ENCODE measurements around the gene PRKAA2.
"Not testable (repeated sequence)": the region's sequence is repeated elsewhere in the genome, so short reads cannot be mapped to it uniquely, and the experiment has no call there.

Gene PRKAA2

DNA sequence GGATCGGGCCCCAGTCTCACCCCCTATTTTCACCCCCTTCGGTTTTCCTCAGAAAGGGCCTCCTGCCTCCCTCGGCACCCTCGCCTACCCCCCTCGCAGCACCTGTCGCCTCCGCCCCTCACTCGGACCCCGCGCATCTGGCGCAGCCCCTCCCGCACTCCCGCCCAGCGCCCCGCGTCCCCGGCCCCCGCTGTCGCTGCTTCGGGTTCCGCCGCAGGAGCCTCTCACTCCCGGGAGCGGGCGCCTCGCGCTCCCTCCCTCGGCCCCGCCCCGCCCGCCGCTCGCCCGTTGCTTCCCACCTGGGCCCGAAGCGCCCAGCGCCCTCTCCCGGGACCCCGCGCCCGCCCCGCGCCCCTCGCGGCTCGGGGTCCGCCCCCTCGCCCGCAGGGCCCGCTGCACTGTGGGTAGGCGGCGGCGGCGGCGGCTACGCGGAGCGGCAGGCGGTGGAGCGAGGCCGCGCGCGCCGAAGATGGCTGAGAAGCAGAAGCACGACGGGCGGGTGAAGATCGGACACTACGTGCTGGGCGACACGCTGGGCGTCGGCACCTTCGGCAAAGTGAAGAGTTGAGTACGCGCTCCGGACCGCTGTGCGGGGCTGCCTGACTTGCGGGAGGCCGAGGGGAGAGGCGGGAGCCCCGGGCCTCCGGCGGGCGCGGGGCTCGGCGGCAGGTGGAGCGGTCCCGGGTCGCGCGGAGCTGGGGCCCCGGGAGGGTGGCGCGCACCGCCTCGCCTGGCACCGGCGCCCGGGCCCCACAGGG lies at the start of gene PRKAA2:
PRKAA2 (plus strand) TSS at position 396 of the 758 bp plus-strand sequence; CDS start at position 470, 74 bp downstream.
- no peak for DNase-seq (ENCODE audit: low read depth)

GRCh38 chr1:56595397-56596191 lies 49.5 kb upstream of the PRKAA2 start:
- DNase-seq (ENCODE audit: low read depth) = not testable (repeated sequence)

GRCh38 chr1:56610097-56610496 lies 35.0 kb upstream of the PRKAA2 start:
- DNase-seq (ENCODE audit: low read depth) = not testable (repeated sequence)

- DNase-seq (ENCODE audit: low read depth) = not testable (repeated sequence)
Measured at GRCh38 chr1:56610770-56611169, 34.3 kb upstream of the PRKAA2 start.

DNA sequence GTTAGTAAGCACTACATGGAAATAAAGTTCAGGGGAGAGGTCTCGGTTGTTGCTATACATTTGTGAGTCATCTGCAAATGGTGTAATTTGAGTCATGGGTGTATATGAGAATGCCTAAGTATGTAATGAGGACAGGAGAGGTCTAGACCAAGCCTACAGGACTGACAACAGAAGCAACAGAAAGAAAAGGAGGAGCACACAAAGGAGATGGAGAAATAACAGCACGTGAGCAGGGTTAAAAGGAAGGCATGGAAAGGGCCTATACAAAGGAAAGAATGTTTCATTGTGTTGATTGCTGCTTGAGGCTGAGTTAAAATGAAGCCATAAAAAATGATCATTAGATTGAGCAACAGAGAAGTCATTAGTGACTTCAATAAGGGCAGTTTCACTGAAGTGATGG lies 28.0 kb upstream of the PRKAA2 start:
- no peak for DNase-seq (ENCODE audit: low read depth)

DNA sequence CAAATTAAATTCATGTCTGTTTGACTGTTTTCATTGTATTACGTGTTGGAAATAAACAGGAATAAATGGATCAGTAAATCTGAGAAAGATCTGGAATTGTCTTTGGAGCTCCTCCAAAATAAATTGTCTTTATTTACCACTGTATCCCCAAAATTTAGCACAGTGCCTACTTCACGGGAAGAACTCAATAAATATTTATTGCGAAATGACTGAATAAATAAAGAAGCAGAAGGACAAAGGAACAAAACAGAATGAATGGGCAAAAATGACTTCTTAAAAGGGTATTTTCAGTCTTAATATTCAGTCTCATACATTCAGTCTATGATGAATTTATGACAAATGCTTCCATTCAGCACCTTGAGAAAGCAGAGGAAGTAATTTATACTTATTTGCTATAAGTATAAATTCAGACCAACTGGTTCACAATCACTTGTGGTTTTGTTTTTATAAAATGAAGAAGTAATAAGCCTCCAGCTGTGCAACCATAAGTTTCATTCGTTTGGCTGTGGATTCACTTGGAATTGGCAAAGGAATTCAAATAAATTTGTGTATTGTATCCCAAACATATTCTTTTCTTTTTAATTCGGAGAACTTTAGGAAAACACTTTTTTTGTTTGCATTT lies 19.2 kb upstream of the PRKAA2 start:
- no peak for DNase-seq (ENCODE audit: low read depth)

- no peak for DNase-seq (ENCODE audit: low read depth)
Measured at GRCh38 chr1:56626546-56626945, 18.6 kb upstream of the PRKAA2 start.

DNA sequence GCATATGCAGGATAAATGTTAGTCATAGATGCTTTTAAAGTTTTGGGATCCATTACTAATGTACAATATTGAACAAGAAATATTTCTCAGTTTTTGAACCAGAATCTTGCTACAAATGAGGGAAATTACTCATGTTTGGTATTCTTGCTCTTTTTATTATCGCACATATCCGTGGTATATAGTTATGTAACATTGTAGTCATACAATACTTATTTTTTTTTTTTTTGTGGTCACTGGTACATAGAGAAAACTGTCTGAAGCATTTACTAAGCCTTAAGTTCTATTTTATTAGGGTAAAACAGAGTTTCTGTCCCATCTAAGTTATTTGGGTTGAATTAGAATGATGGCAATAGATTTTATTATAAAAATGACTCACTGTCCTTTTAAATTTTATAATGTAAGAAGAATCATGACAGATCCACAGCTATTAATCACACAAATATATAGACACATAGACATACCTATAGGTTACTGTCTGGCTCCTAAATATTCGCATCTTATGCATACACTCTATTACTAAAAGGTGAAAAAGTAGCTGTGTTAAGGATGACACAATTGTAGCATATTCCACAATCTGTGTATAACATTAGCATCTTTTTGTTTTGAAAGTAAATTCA lies 18.0 kb upstream of the PRKAA2 start:
- no peak for DNase-seq (ENCODE audit: low read depth)

- DNase-seq (ENCODE audit: low read depth) = no peak
Measured at GRCh38 chr1:56627636-56628039, 17.5 kb upstream of the PRKAA2 start.

DNA sequence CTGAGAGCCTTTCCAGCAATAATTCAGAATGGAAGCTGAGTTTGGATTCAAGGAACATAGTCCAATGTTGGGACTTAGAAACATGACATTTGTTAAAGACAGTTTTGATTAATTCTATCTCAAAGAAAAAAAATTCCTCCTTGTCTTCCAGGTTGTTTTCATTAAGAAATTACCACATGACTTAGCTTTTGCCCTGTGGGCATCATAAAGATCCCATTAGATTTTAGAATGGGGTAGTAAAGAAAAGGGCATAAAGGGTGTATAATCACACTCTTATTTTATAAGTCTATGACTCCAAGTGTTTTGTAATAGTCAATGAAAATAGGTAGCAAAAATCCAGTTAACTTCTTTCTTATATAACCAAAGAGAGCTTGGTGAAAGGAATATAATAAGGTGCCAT lies 14.3 kb upstream of the PRKAA2 start:
- no peak for DNase-seq (ENCODE audit: low read depth)

DNA sequence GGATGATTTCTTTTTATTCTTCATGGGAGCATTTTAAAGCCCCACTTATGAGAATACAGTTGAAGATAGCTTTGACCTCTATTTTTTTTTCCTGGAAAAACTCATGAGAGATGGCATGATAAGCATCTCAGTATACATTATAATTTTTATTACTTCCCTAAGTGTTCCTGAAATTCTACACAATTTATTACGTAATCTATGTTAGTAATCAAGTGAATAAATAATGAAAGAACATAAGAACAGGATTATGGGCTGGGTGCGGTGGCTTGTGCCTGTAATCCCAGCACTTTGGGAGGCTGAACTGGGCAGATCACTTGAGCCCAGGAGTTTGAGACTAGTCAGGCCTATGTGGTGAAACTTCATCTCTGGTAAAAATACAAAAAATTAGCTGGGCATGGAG lies 13.2 kb upstream of the PRKAA2 start:
- DNase-seq (ENCODE audit: low read depth) = no peak

DNA sequence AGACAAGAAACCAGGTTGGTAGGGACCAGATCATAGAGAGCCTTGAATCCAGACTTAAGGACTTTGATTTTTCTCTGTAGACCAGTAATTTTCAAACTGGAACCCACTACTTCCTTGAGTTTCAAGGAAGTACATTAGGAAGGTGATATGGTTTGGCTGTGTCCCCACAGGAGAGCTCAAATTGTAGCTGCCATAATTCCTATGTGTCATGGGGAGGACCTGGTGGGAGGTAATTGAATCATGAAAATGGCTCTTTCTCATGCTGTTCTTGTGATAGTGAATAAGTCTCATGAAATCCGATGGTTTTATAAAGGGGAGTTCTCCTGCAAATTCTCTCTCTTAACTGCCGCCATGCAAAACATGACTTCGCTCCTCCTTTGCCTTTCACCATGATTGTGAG lies 10.1 kb upstream of the PRKAA2 start:
- no peak for DNase-seq (ENCODE audit: low read depth)

DNA sequence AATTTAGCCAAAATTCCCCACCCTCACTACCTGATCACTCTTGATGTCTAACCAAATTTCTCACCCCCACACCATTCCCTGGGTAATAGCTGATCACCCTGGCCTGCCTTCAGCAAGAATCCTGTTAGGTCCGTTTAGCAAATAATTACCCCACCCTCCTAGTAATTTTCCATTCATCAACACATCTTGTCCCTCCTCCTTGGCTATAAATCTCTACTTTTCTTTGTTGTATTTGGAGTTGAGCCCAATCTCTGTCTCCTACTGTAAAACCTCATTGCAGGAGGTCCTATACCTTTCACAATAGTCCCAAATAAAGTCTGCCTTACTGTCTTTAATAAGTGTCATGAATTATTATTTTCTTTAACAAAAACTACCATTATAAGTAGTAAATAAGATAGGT lies 6.9 kb upstream of the PRKAA2 start:
- no peak for DNase-seq (ENCODE audit: low read depth)

DNA sequence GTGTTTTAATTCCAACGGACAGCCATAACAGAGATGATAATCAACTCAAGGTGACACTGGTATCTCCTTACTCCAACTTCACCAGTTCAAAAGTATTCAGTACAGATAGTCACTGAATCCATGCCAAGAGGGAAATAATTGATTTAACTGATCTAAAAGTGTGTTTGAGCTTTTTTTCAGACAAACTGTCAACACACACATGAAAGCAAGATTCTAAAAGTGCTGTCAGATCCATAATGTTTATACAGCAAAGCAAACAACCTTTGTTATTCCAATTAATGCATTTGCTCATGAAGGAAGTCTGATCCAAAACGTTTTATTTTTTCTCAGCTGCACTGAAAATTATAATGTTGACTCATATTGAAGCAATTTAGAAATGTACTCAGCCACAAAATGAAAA lies 5.9 kb upstream of the PRKAA2 start:
- no peak for DNase-seq (ENCODE audit: low read depth)

- no peak for DNase-seq (ENCODE audit: low read depth)
Measured at GRCh38 chr1:56643661-56644060, 1.5 kb upstream of the PRKAA2 start.

GRCh38 chr1:56644064-56644918 lies 823 bp upstream of the PRKAA2 start:
- DNase-seq (ENCODE audit: low read depth) = no peak

- no peak for DNase-seq (ENCODE audit: low read depth)
Measured at GRCh38 chr1:56645677-56646305, 677 bp downstream of the PRKAA2 start.

- no peak for DNase-seq (ENCODE audit: low read depth)
Measured at GRCh38 chr1:56646611-56647010, 1.5 kb downstream of the PRKAA2 start.

DNA sequence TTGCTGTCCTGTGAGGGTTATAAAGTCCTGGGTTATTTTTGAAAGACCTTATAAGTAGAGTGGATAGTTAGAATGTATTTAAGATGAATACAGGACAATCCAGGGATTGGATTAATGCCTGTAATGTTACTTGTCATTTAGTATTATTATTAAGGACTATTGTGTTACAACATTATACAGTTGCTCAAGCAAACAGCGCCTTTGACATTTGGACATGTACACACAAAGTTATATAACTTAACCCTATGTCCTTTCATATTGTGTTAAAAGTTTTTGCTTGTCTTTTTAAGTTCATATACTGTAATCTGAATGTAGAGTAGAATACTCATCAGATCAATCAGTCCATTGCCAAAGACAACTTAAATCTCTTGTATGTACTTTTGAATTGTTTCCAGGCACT lies 2.0 kb downstream of the PRKAA2 start:
- DNase-seq (ENCODE audit: low read depth) = no peak

GRCh38 chr1:56648546-56648945 lies 3.4 kb downstream of the PRKAA2 start:
- no peak for DNase-seq (ENCODE audit: low read depth)

Measured in CMK (cell line).